GM23338 (cell line): ENCODE data around the gene ABHD14A. TPM values are rescaled to one million over a fixed set of nuclear protein-coding genes. Genes with fewer than 3 reads are reported as not detected.

Experiments
- CREB1 ChIP-seq: fragments of 250-450 bp; sonication (Bioruptor Pico); IDR thresholded peaks from 2 replicates; pipeline ENCODE4 v1.5.0; 2020; ENCODE audit warnings: low read depth, mild to moderate bottlenecking, moderate library complexity
- CTCF ChIP-seq, 2 experiments: fragments of 200-600 bp in 1 of 2; sonication (generic) in 1 of 2; conservative IDR thresholded peaks; 2 replicates each; pipeline versions ENCODE4 v1.5.1 to v1.6.1; 2016 to 2017; ENCODE audit warnings: antibody characterized with exemption in 2 of 2, low read depth in 2 of 2, mild to moderate bottlenecking in 2 of 2, moderate library complexity in 1 of 2
- ETS1 ChIP-seq: IDR thresholded peaks from 2 replicates; pipeline ENCODE4 v1.6.1; 2016; ENCODE audit warnings: antibody characterized with exemption
- EZH2 ChIP-seq: fragments of 200-600 bp; sonication (generic); IDR thresholded peaks from one replicate; pipeline ENCODE4 v1.8.0; 2017; ENCODE audit warnings: antibody characterized with exemption, mild to moderate bottlenecking, low read depth; ENCODE audit not compliant: unreplicated experiment
- EZH2phosphoT487 ChIP-seq: fragments of 200-600 bp; sonication (generic); IDR thresholded peaks from one replicate; pipeline ENCODE4 v1.8.1; 2018; ENCODE audit warnings: antibody characterized with exemption; ENCODE audit not compliant: unreplicated experiment
- POLR2AphosphoS5 ChIP-seq: IDR thresholded peaks from 2 replicates; pipeline ENCODE4 v1.6.1; 2016; ENCODE audit warnings: antibody characterized with exemption, low read depth
- STAT1 ChIP-seq: IDR thresholded peaks from one replicate; pipeline ENCODE4 v1.6.1; 2016; ENCODE audit warnings: antibody characterized with exemption; ENCODE audit not compliant: unreplicated experiment
- ZNF462 ChIP-seq: fragments of 250-450 bp; sonication (Bioruptor Pico); IDR thresholded peaks from 2 replicates; pipeline ENCODE4 v1.5.0; 2020; ENCODE audit warnings: mild to moderate bottlenecking, moderate library complexity
- polyA plus RNA-seq: library from polyadenylated mRNA; unstranded; fragments of >200 nt; fragmentation: Nextera tagmentation; extraction: Ambion mirVana; gene quantifications from 2 replicates; pipeline ENCODE4 v1.2.1, GENCODE V29; 2016
- total RNA-seq: library from RNA; depleted of rRNA; stranded (reverse); fragments of >200 nt; shearing (Covaris generic); gene quantifications from 2 replicates; pipeline ENCODE4 v1.2.3, GENCODE V29; 2014

Gene ABHD14A
- total and polyA plus RNA-seq, 2 experiments from 2014 or later: 7.8 to 12.7 TPM

- TF ChIP-seq ZNF462 (CRISPR knock-in tag): no peak
- TF ChIP-seq STAT1: no peak
- TF ChIP-seq CTCF (conservative IDR thresholded peaks at IDR 0.05; ENCODE audit: low read depth in 2 of 2): no peak
- no peak for TF ChIP-seq CREB1 (CRISPR knock-in tag)
- TF ChIP-seq EZH2phosphoT487: no peak
- TF ChIP-seq ETS1: no peak
- no peak for TF ChIP-seq POLR2AphosphoS5
- no peak for TF ChIP-seq EZH2
These were observed 10.3 kb upstream of the ABHD14A start (continued) for GRCh38 chr3:51964521-51964920.
